NCI-H2196 (cell line): ENCODE data around the gene ARHGEF19.
A peak's percentile ranks its signal among the peaks of the same experiment; 100 is the strongest.

Source experiments
- DNase-seq: peaks from one replicate; lab custom pipeline; 2025; ENCODE audit not compliant: unreplicated experiment; lab: John Stamatoyannopoulos, UW

ARHGEF19 gene

GRCh38 chr1:16244650-16245285 lies 32.3 kb upstream of the ARHGEF19 start:
- DNase-seq, result no peak

GRCh38 chr1:16243936-16244649 lies 31.6 kb upstream of the ARHGEF19 start:
- DNase-seq, result peak; percentile 84

- DNase-seq, result no peak
These were observed 30.8 kb upstream of the ARHGEF19 start for GRCh38 chr1:16243215-16243610.

GRCh38 chr1:16242556-16243214 lies 30.2 kb upstream of the ARHGEF19 start:
- DNase-seq, result no peak

- DNase-seq, result no peak
These were observed 28.8 kb upstream of the ARHGEF19 start for GRCh38 chr1:16241221-16241708.

GRCh38 chr1:16239972-16240491 lies 27.6 kb upstream of the ARHGEF19 start:
- no peak for DNase-seq

- DNase-seq, result no peak
These were observed 24.9 kb upstream of the ARHGEF19 start for GRCh38 chr1:16237343-16237830.

- DNase-seq, result peak; percentile 97
These were observed 24.3 kb upstream of the ARHGEF19 start, which contains the start of gene CPLANE2 for GRCh38 chr1:16236511-16237342. Gene CPLANE2, minus strand, starts transcription at chr1:16237183. Its CDS starts 441 bp downstream, at chr1:16236742.

GRCh38 chr1:16235944-16236510 lies 23.6 kb upstream of the ARHGEF19 start:
- DNase-seq, result peak; percentile 72

- DNase-seq, result no peak
These were observed 22.9 kb upstream of the ARHGEF19 start for GRCh38 chr1:16235347-16235746.

- DNase-seq, result no peak
These were observed 21.0 kb upstream of the ARHGEF19 start for GRCh38 chr1:16233431-16233830.

- no peak for DNase-seq
These were observed 19.9 kb upstream of the ARHGEF19 start for GRCh38 chr1:16232316-16232710.

GRCh38 chr1:16231331-16232315 lies 19.2 kb upstream of the ARHGEF19 start:
- no peak for DNase-seq

- no peak for DNase-seq
These were observed 18.3 kb upstream of the ARHGEF19 start for GRCh38 chr1:16230744-16231143.

GRCh38 chr1:16229976-16230740 lies 17.7 kb upstream of the ARHGEF19 start:
- no peak for DNase-seq

- DNase-seq, result peak; percentile 37
These were observed 14.2 kb upstream of the ARHGEF19 start for GRCh38 chr1:16226490-16227179.

GRCh38 chr1:16226129-16226489 lies 13.7 kb upstream of the ARHGEF19 start:
- no peak for DNase-seq

- no peak for DNase-seq
These were observed 12.0 kb upstream of the ARHGEF19 start for GRCh38 chr1:16224472-16224871.
